Activated CD8-positive, alpha-beta T cell treated with anti-CD3 and anti-CD28 coated beads for 36 hours (primary cell): ENCODE measurements around the gene NT5DC3. TPM values are rescaled to one million over a fixed set of nuclear protein-coding genes. Genes with fewer than 3 reads are reported as not detected.

Experiments used
- ATAC-seq: fragments of 200-7000 bp; cut with Tn5 transposase; one replicate; pipeline ENCODE4 v1.10.0; 2021; ENCODE audit warnings: mild to moderate bottlenecking, moderate library complexity
- CTCF ChIA-PET: fragments of 350-600 bp; sonication (Branson Sonifier 250); formaldehyde crosslinking; loops from one replicate; lab custom pipeline; 2021; ENCODE audit warnings: antibody characterized with exemption; lab: Charles Lee
- POLR2A ChIA-PET: fragments of 350-600 bp; sonication (Branson Sonifier 250); formaldehyde crosslinking; loops from one replicate; lab custom pipeline; 2021; ENCODE audit warnings: antibody characterized with exemption; lab: Charles Lee
- DNase-seq: peaks from one replicate; pipeline ENCODE4 v3.0.0-alpha.2; 2020
- H3K27ac Mint-ChIP-seq: one replicate; pipeline ENCODE4 v1.8.0; 2021; ENCODE audit warnings: mild to moderate bottlenecking, mixed read lengths
- H3K27me3 Mint-ChIP-seq: one replicate; pipeline ENCODE4 v1.8.0; 2021; ENCODE audit warnings: mixed read lengths
- H3K36me3 Mint-ChIP-seq: one replicate; pipeline ENCODE4 v1.8.0; 2021; ENCODE audit warnings: low read depth, mixed read lengths
- H3K4me1 Mint-ChIP-seq: one replicate; pipeline ENCODE4 v1.8.0; 2021; ENCODE audit warnings: low read depth, mixed read lengths
- H3K4me3 Mint-ChIP-seq: one replicate; pipeline ENCODE4 v1.8.0; 2021; ENCODE audit warnings: mild to moderate bottlenecking, moderate library complexity, mixed read lengths
- H3K9me3 Mint-ChIP-seq: one replicate; pipeline ENCODE4 v1.8.0; 2021; ENCODE audit warnings: mixed read lengths
- intact Hi-C: fragments of 100-400 bp; cut with micrococcal nuclease; formaldehyde crosslinking; loops from one replicate; pipeline ENCODE4 v1.10.0; 2022
- total RNA-seq, 2 experiments: library from RNA; stranded (reverse); gene quantifications; one replicate each; pipeline ENCODE4 v1.2.3, GENCODE V29; 2021
- TF ChIP-seq, protein P1 (sequence below): fragments of 200-600 bp; IDR thresholded peaks from one replicate; pipeline ENCODE4 v1.8.0; 2022; ENCODE audit warnings: antibody characterized with exemption, mild to moderate bottlenecking

NT5DC3 gene
- total RNA-seq, 2 experiments from 2014 or later: 8.6 to 9.4 TPM

DNA sequence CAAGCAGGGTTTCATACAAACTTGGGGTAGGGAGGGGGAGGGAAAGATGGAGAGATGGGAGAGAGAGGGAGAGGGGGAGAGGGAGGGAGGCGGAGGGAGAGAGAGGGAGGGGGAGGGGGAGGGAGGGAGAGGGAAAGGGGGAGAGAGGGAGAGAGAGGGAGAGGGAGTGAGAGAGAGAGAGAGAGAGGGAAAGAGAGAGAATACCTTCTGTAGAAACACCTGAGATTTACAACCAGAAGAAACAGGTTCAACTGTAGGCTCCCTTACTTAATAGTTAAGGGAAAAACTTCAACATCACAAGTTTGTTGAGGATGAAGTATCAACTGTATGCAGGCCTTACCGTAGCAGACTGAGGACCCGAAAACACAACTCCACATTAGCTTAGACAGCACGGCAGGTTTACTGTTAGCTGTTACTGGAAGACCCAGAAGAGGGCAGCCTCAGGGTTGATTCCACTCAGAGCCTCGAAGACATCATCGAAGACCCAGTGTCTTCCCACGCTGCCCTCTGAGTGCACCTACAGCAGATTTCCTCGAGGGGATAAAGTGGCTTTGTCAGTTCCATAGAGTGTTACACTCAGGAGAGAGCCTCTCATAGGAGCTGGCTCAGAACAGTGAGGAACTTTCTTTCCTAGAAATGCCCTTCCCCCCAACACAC lies 72.4 kb downstream of the NT5DC3 start:
- Mint-ChIP-seq H3K4me3 (no peak overlapping the region), H3K27me3 (no peaks in the 10 kb centered on the region), H3K27ac (no peak overlapping the region), H3K4me1 (no peaks in the 10 kb centered on the region), H3K9me3 (no peaks in the 10 kb centered on the region), H3K36me3 (peaks cover 2% of the 10 kb centered on the region)
- TF ChIP-seq, protein P1, sequence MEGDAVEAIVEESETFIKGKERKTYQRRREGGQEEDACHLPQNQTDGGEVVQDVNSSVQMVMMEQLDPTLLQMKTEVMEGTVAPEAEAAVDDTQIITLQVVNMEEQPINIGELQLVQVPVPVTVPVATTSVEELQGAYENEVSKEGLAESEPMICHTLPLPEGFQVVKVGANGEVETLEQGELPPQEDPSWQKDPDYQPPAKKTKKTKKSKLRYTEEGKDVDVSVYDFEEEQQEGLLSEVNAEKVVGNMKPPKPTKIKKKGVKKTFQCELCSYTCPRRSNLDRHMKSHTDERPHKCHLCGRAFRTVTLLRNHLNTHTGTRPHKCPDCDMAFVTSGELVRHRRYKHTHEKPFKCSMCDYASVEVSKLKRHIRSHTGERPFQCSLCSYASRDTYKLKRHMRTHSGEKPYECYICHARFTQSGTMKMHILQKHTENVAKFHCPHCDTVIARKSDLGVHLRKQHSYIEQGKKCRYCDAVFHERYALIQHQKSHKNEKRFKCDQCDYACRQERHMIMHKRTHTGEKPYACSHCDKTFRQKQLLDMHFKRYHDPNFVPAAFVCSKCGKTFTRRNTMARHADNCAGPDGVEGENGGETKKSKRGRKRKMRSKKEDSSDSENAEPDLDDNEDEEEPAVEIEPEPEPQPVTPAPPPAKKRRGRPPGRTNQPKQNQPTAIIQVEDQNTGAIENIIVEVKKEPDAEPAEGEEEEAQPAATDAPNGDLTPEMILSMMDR: no peak
- DNase-seq: no peak
- ChIA-PET POLR2A (no interaction called here), CTCF (no interaction called here)
- no peak for ATAC-seq
- intact Hi-C loops: no loop called here

DNA sequence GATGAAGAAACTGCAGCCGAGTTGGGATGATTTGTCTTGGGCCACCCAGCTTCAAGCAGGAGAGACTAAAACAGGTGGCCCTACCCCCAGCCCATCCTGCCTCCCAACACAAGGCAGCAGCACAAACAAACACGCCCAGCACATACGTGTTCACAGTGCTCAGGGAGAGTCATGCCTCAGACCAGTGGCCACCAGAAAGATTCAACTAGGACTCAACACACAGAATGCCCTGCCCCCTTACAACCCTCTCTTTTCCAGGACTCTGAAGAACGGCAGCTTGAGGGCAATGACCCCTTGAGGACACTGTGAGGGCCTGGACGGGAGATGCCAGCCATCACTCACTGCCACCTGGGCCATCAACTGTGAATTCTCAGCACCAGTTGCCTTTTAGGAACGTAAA lies 75.0 kb downstream of the NT5DC3 start:
- H3K27ac Mint-ChIP-seq: no peak overlapping the region
- intact Hi-C loops: no loop called here
- TF ChIP-seq, protein P1: no peak
- H3K36me3 Mint-ChIP-seq: peaks cover 3% of the 10 kb centered on the region
- H3K4me1 Mint-ChIP-seq: no peaks in the 10 kb centered on the region
- no peak for DNase-seq
- CTCF ChIA-PET: no interaction called here
- H3K9me3 Mint-ChIP-seq: no peaks in the 10 kb centered on the region
- no peak overlapping the region for H3K4me3 Mint-ChIP-seq
- POLR2A ChIA-PET: no interaction called here
- ATAC-seq: no peak
- no peaks in the 10 kb centered on the region for H3K27me3 Mint-ChIP-seq

DNA sequence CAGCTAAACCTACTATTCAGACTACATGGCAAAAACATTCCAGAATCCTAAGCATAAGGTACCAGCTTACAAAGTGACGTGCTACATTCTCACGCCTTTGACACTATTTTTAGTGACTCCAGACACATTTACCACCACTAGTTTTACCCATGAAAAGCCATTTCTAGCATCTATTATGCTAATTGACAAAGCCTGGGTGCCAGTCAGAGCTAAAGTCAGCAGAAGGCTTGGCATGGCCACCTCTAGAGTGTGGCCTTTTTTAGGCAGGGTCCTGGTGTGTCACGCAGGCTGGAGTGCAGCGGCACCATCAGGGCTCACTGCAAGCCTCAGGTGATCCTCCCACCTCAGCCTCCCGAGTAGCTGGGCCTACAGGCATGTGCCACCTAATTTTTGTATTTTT lies 75.7 kb downstream of the NT5DC3 start:
- TF ChIP-seq, protein P1: no peak
- H3K9me3 Mint-ChIP-seq: no peaks in the 10 kb centered on the region
- DNase-seq: no peak

DNA sequence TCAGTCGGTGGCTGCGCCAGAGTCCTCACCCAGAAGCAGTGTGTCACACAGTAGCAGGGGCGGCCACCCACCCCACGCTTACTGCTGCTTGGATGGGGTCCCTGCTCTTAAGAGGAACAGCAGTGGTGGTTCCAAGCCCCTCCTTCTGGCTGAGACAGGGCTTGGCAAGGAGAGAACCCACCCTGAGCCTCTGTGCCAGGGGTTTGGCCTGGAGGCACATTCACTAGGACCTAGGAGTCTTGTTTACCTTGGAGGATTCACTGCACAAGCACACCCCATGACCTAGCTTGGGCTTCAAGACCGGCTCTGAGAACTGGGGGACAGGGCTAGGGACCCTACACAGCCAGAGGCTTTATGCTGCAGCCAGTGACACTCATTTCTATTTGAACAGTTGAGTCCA lies 78.6 kb downstream of the NT5DC3 start:
- Mint-ChIP-seq H3K9me3 (no peaks in the 10 kb centered on the region), H3K4me1 (no peaks in the 10 kb centered on the region), H3K36me3 (peaks cover 3% of the 10 kb centered on the region), H3K27me3 (no peaks in the 10 kb centered on the region), H3K27ac (no peak overlapping the region), H3K4me3 (no peak overlapping the region)
- TF ChIP-seq, protein P1: no peak
- intact Hi-C loops: no loop called here
- ChIA-PET POLR2A (no interaction called here), CTCF (no interaction called here)
- ATAC-seq: no peak
- DNase-seq: no peak

More for the DNA sequence above, 75.7 kb downstream of the NT5DC3 start:
- POLR2A ChIA-PET: no interaction called here
- ATAC-seq: no peak
- no peaks in the 10 kb centered on the region for H3K4me1 Mint-ChIP-seq
- no peak overlapping the region for H3K27ac Mint-ChIP-seq
- H3K36me3 Mint-ChIP-seq: peaks cover 3% of the 10 kb centered on the region
- CTCF ChIA-PET: no interaction called here
- no peak overlapping the region for H3K4me3 Mint-ChIP-seq
- no peaks in the 10 kb centered on the region for H3K27me3 Mint-ChIP-seq
- intact Hi-C loops: no loop called here

DNA sequence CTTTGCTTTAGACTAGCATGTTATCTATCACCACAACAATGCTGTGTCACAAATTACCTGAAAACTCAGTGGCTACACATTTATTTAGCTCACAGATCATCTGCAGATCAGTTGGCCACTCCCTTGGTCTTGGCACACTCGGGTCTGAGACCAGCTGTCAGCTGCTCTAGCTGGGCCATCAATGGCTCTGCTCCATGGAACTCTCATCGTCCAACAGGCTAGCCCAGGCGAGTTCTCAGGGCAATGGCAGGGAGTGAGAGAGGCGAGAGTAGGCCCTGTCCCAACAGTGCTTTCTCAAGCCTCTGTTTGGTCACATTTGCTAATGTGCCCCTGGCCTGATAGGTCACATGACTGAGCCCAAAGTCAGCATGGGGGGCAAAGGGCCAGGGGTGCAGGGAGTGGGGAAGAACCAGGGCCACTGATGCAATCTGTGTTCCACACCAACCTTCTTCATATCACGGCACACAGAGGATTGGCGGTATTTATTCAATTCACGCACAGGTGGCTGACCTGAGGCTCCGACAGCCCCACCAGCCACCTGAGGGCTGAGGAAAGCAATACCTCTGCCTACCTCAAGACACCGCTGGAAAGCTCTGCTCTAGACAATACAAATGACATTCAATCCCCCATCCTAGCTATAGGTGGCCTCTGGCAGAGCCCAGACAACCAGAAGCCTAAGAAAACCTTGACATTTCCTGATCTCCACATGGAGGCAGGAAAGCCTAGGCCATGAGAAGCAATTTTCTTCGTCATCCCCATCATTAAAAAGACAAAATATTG lies 82.5 kb downstream of the NT5DC3 start:
- ChIA-PET POLR2A (no interaction called here), CTCF (no interaction called here)
- intact Hi-C loops: no loop called here
- no peaks in the 10 kb centered on the region for H3K4me1 Mint-ChIP-seq
- ATAC-seq (no peak), DNase-seq (no peak)
- peaks cover 1% of the 10 kb centered on the region for H3K27me3 Mint-ChIP-seq
- TF ChIP-seq, protein P1: no peak
- H3K9me3 Mint-ChIP-seq: no peaks in the 10 kb centered on the region
- H3K27ac Mint-ChIP-seq: no peak overlapping the region
- no peak overlapping the region for H3K4me3 Mint-ChIP-seq
- peaks cover under 1% of the 10 kb centered on the region for H3K36me3 Mint-ChIP-seq
